GM12878 (cell line): Measurements from ENCODE around the gene TSHZ2. TPM values are rescaled to one million over a fixed set of nuclear protein-coding genes. Genes with fewer than 3 reads are reported as not detected.
A peak's percentile ranks its signal among the peaks of the same experiment; 100 is the strongest.

Experiments used
- ATF3 ChIP-seq: IDR thresholded peaks from 2 replicates; pipeline ENCODE4 v1.6.1; 2011; ENCODE audit warnings: low read depth, mild to moderate bottlenecking, low read length, moderate library complexity, borderline replicate concordance; ENCODE audit errors: extremely low read depth
- CBFB ChIP-seq: IDR thresholded peaks from 2 replicates; pipeline ENCODE4 v1.6.1; 2016; ENCODE audit warnings: antibody characterized with exemption, low read depth
- CBX5 ChIP-seq: sonication (generic); IDR thresholded peaks from 2 replicates; pipeline ENCODE4 v1.6.1; 2016; ENCODE audit warnings: low read depth, moderate library complexity, mild to moderate bottlenecking, inconsistent platforms
- CREM ChIP-seq: IDR thresholded peaks from 2 replicates; pipeline ENCODE4 v1.6.1; 2014; ENCODE audit warnings: antibody characterized with exemption, low read depth
- FOS ChIP-seq: IDR thresholded peaks from 3 replicates; pipeline ENCODE4 v1.6.1; 2011; ENCODE audit warnings: borderline replicate concordance; ENCODE audit not compliant: insufficient read length; ENCODE audit errors: extremely low read depth
- GATAD2B ChIP-seq: fragments of 450-650 bp; conservative IDR thresholded peaks from 2 replicates; pipeline ENCODE4 v1.6.1; 2017; ENCODE audit warnings: low read depth, mild to moderate bottlenecking, moderate library complexity
- IKZF2 ChIP-seq, 2 experiments: fragments of 450-650 bp; IDR thresholded peaks; 2 replicates each; pipeline ENCODE4 v1.6.1; 2017; ENCODE audit warnings: mild to moderate bottlenecking in 2 of 2, moderate library complexity in 2 of 2
- KAT2A ChIP-seq: conservative IDR thresholded peaks from 2 replicates; pipeline ENCODE4 v1.6.1; 2011; ENCODE audit warnings: low read depth, low read length; ENCODE audit not compliant: control insufficient read depth
- MEF2A ChIP-seq: IDR thresholded peaks from 2 replicates; pipeline ENCODE4 v1.6.1; 2011; ENCODE audit warnings: low read depth, mild to moderate bottlenecking, low read length, moderate library complexity; ENCODE audit not compliant: insufficient read depth
- MLLT1 ChIP-seq: fragments of 450-650 bp; IDR thresholded peaks from 2 replicates; pipeline ENCODE4 v1.6.1; 2016; ENCODE audit warnings: mild to moderate bottlenecking
- MTA2 ChIP-seq: fragments of 450-650 bp; IDR thresholded peaks from 2 replicates; pipeline ENCODE4 v1.6.1; 2016; ENCODE audit warnings: low read depth, mild to moderate bottlenecking, moderate library complexity
- MTA3 ChIP-seq: IDR thresholded peaks from 2 replicates; pipeline ENCODE4 v1.6.1; 2012; ENCODE audit warnings: low read length, inconsistent platforms, borderline replicate concordance
- NFIC ChIP-seq: IDR thresholded peaks from 2 replicates; pipeline ENCODE4 v1.6.1; 2012; ENCODE audit warnings: low read depth, mild to moderate bottlenecking, inconsistent platforms, low read length, moderate library complexity
- NFYB ChIP-seq: IDR thresholded peaks from 2 replicates; pipeline ENCODE4 v1.6.1; 2011; ENCODE audit warnings: low read depth, mild to moderate bottlenecking, low read length, improper control_type of control experiment, moderate library complexity; ENCODE audit not compliant: insufficient read depth
- PAX5 ChIP-seq: IDR thresholded peaks from 2 replicates; pipeline ENCODE4 v1.6.1; 2011; ENCODE audit warnings: low read depth, low read length, borderline replicate concordance
- POLR2A ChIP-seq: IDR thresholded peaks from 2 replicates; pipeline ENCODE4 v1.6.1; 2011; ENCODE audit warnings: low read depth, mild to moderate bottlenecking, low read length
- SPI1 ChIP-seq: IDR thresholded peaks from 2 replicates; pipeline ENCODE4 v1.6.1; 2011; ENCODE audit warnings: low read depth, mild to moderate bottlenecking, low read length, moderate library complexity, borderline replicate concordance; ENCODE audit not compliant: insufficient read depth
- SREBF1 ChIP-seq: IDR thresholded peaks from 2 replicates; pipeline ENCODE4 v1.6.1; 2012; ENCODE audit warnings: mild to moderate bottlenecking, low read length
- TARDBP ChIP-seq: IDR thresholded peaks from 2 replicates; pipeline ENCODE4 v1.6.1; 2016; ENCODE audit warnings: borderline replicate concordance
- TCF12 ChIP-seq: IDR thresholded peaks from 2 replicates; pipeline ENCODE4 v1.6.1; 2011; ENCODE audit warnings: low read depth, mild to moderate bottlenecking, low read length
- polyA plus RNA-seq, 11 experiments: library from polyadenylated mRNA; depleted of rRNA in 4 of 11; unstranded in 6 of 11; stranded (reverse) in 5 of 11; fragments of >200 nt; fragmentation: Nextera tagmentation in 4 of 11; fragmentation: Illumina TruSeq in 1 of 11; extraction: Ambion mirVana in 4 of 11; extraction: Trizol in 1 of 11; gene quantifications; 1 replicate in 1 of 11; 2 replicates in 10 of 11; pipeline versions ENCODE4 v1.2.1 to v1.2.3, GENCODE V29; 2011 to 2016; ENCODE audit warnings: inconsistent platforms in 2 of 11, missing spikeins in 2 of 11, low read depth in 1 of 11
- total RNA-seq, 4 experiments: library from RNA; depleted of rRNA in 3 of 4; stranded (reverse); fragments of >200 nt in 3 of 4; fragmentation: Illumina TruSeq in 1 of 4; extraction: Trizol in 1 of 4; gene quantifications; 2 replicates each; pipeline versions ENCODE4 v1.2.1 to v1.2.3, GENCODE V29; 2013 to 2021
- TF ChIP-seq, protein P1 (sequence below): IDR thresholded peaks from 2 replicates; pipeline ENCODE4 v1.6.1; 2011; ENCODE audit warnings: low read depth, low read length, improper control_type of control experiment, borderline replicate concordance
- TF ChIP-seq, protein P2 (sequence below): fragments of 450-650 bp; IDR thresholded peaks from 2 replicates; pipeline ENCODE4 v1.6.1; 2017; ENCODE audit warnings: borderline replicate concordance

TSHZ2 gene
- total and polyA plus RNA-seq, 10 of the 15 experiments (the other 5 are each of a cell fraction or from before 2014, with no cell fraction given), result 0.01 to 0.86 (median 0.13) TPM; not detected in 2

DNA sequence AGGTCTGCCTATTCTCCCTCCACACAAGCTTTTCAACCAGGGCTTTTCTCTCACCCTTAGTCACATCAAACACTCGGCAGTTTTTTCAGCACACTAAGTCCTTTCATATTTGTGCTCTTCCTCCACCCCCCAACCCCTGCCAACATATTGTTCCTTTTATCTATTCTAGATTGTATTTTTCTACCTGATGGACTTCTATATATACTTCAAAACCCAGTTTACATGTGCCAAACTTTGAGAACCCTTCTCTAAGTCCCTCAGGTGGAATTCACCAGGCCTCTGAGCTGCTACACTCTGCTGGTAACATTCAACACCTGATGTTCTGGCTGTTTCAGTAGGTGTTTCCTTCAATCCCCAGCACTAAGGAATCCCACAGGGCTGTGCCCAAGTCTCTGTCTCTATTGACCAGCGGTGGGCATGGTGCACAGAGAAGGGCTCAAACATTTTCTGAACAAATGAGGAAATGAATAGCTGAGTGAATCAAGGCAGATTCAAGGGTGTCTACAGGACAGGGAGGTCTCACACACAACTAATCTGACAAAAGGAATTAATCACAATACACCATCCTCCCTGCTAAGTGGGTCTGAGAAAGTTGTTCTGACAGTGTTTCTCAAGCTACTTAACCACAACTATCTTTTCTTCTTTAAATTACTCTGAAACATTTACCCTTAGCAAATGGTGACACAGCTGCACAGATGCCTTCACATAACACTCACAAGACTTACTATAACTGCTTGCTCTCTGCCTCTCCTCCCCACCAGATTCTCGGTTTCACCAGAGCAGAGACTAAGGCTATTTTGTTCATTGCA, 166.5 kb downstream of the TSHZ2 start (continued):
- TF ChIP-seq SPI1 (peak; percentile 9; the same call in 1 of the 2 replicates), CREM (no peak), TCF12 (peak; percentile 26; the same call in 1 of the 2 replicates), ATF3 (no peak), IKZF2 (IDR thresholded peaks at IDR 0.05) (no peak), TARDBP (no peak), GATAD2B (no peak), PAX5 (peak; percentile 29; the same call in 1 of the 2 replicates), NFYB (no peak), CBX5 (no peak), SREBF1 (no peak), MLLT1 (no peak), KAT2A (no peak), MEF2A (no peak), MTA2 (no peak), FOS (no peak), CBFB (no peak), POLR2A (no peak), MTA3 (no peak), NFIC (no peak)
- TF ChIP-seq, protein P1, sequence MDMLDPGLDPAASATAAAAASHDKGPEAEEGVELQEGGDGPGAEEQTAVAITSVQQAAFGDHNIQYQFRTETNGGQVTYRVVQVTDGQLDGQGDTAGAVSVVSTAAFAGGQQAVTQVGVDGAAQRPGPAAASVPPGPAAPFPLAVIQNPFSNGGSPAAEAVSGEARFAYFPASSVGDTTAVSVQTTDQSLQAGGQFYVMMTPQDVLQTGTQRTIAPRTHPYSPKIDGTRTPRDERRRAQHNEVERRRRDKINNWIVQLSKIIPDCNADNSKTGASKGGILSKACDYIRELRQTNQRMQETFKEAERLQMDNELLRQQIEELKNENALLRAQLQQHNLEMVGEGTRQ, result no peak
- TF ChIP-seq, protein P2, sequence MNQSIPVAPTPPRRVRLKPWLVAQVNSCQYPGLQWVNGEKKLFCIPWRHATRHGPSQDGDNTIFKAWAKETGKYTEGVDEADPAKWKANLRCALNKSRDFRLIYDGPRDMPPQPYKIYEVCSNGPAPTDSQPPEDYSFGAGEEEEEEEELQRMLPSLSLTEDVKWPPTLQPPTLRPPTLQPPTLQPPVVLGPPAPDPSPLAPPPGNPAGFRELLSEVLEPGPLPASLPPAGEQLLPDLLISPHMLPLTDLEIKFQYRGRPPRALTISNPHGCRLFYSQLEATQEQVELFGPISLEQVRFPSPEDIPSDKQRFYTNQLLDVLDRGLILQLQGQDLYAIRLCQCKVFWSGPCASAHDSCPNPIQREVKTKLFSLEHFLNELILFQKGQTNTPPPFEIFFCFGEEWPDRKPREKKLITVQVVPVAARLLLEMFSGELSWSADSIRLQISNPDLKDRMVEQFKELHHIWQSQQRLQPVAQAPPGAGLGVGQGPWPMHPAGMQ, result no peak
